B cell (primary cell): ENCODE results near the gene POLR3B. TPM values are rescaled to one million over a fixed set of nuclear protein-coding genes. Genes with fewer than 3 reads are reported as not detected.
A peak's percentile ranks its signal among the peaks of the same experiment; 100 is the strongest.

Experiments used
- ATAC-seq: fragments of 200-7000 bp; cut with Tn5 transposase; one replicate; pipeline ENCODE4 v1.10.0; 2021; ENCODE audit warnings: low read depth, mild to moderate bottlenecking, moderate number of reproducible peaks, moderate library complexity
- CTCF ChIA-PET: fragments of 350-600 bp; sonication (Branson Sonifier 250); formaldehyde crosslinking; loops from one replicate; lab custom pipeline; 2021; ENCODE audit warnings: antibody characterized with exemption, inconsistent platforms; lab: Charles Lee
- POLR2A ChIA-PET: fragments of 350-600 bp; sonication (Branson Sonifier 250); formaldehyde crosslinking; loops from one replicate; lab custom pipeline; 2021; ENCODE audit warnings: antibody characterized with exemption; lab: Charles Lee
- DNase-seq: peaks from one replicate; pipeline ENCODE4 v3.0.0; 2013
- H2AFZ ChIP-seq: 2 replicates; pipeline ENCODE4 v1.6.1; 2012; ENCODE audit warnings: mild to moderate bottlenecking, low read depth, low read length; ENCODE audit not compliant: insufficient read depth, poor library complexity, severe bottlenecking
- H3K27ac ChIP-seq, 2 donors: 1 replicate in 1 of 2; 2 replicates in 1 of 2; pipeline ENCODE4 v1.5.1; 2012 to 2013; ENCODE audit warnings: low read length in 2 of 2, mild to moderate bottlenecking in 2 of 2, moderate library complexity in 1 of 2
- H3K27me3 ChIP-seq, 4 experiments: fragments of 200-600 bp in 1 of 4; sonication (generic) in 1 of 4; replicated peaks in 1 of 4; 1 replicate in 2 of 4; 2 replicates in 2 of 4; pipeline versions ENCODE4 v1.6.1 to v1.7.0; 2013 to 2016; ENCODE audit warnings: low read length in 3 of 4, mild to moderate bottlenecking in 2 of 4, mixed read lengths in 1 of 4, moderate library complexity in 1 of 4; ENCODE audit not compliant: insufficient read depth in 4 of 4, control insufficient read depth in 3 of 4; ENCODE audit errors: control extremely low read depth in 1 of 4
- H3K36me3 ChIP-seq, 2 experiments: replicated peaks in 1 of 2; 1 replicate in 1 of 2; 2 replicates in 1 of 2; pipeline versions ENCODE4 v1.6.1 to v1.7.1; 2013; ENCODE audit warnings: low read length in 1 of 2; ENCODE audit not compliant: insufficient read depth in 2 of 2, control insufficient read depth in 1 of 2; ENCODE audit errors: control extremely low read depth in 1 of 2, extremely low read depth in 1 of 2
- H3K4me1 ChIP-seq, 2 donors: fragments of 200-600 bp in 1 of 2; sonication (generic) in 1 of 2; 1 replicate in 1 of 2; 2 replicates in 1 of 2; pipeline versions ENCODE4 v1.5.1 to v1.6.1; 2013 to 2017; ENCODE audit warnings: low read length in 2 of 2; ENCODE audit not compliant: control insufficient read depth in 2 of 2, insufficient read depth in 2 of 2
- H3K4me2 ChIP-seq: replicated peaks from 2 replicates; pipeline ENCODE3; 2012; ENCODE audit warnings: mild to moderate bottlenecking, low read depth, low read length; ENCODE audit not compliant: poor library complexity, severe bottlenecking
- H3K4me3 ChIP-seq, 5 experiments: fragments of 200-600 bp in 1 of 5; sonication (generic) in 1 of 5; 1 replicate in 3 of 5; 2 replicates in 2 of 5; pipeline versions ENCODE4 v1.5.1 to v1.7.0; 2011 to 2016; ENCODE audit warnings: low read length in 4 of 5, mild to moderate bottlenecking in 4 of 5, low read depth in 2 of 5, control low read depth in 1 of 5, moderate library complexity in 1 of 5; ENCODE audit not compliant: insufficient read depth in 1 of 5; ENCODE audit errors: control extremely low read depth in 1 of 5, extremely low read depth in 1 of 5
- H3K79me2 ChIP-seq: fragments of 200-600 bp; sonication (generic); one replicate; pipeline ENCODE4 v1.6.0; 2016; ENCODE audit warnings: low read length; ENCODE audit not compliant: control insufficient read depth, insufficient read depth
- H3K9ac ChIP-seq: fragments of 200-600 bp; sonication (generic); 2 replicates; pipeline ENCODE4 v1.6.1; 2017; ENCODE audit warnings: mild to moderate bottlenecking, low read length, moderate library complexity
- H3K9me3 ChIP-seq, 3 donors: one replicate each; pipeline versions ENCODE4 v1.6.1 to v1.7.1; 2013; ENCODE audit warnings: low read length in 2 of 3; ENCODE audit not compliant: control insufficient read depth in 2 of 3, insufficient read depth in 1 of 3; ENCODE audit errors: control extremely low read depth in 1 of 3
- H4K20me1 ChIP-seq: 2 replicates; pipeline ENCODE4 v1.6.0; 2012; ENCODE audit warnings: mild to moderate bottlenecking, low read length; ENCODE audit not compliant: insufficient read depth, control insufficient read depth, poor library complexity, severe bottlenecking
- H3K27ac Mint-ChIP-seq: one replicate; pipeline ENCODE4 v1.8.0; 2021; ENCODE audit warnings: mixed read lengths
- H3K27me3 Mint-ChIP-seq: one replicate; pipeline ENCODE4 v1.8.0; 2021; ENCODE audit warnings: mixed read lengths
- H3K4me1 Mint-ChIP-seq: one replicate; pipeline ENCODE4 v1.8.0; 2021; ENCODE audit warnings: mixed read lengths
- H3K4me3 Mint-ChIP-seq: one replicate; pipeline ENCODE4 v1.8.0; 2021; ENCODE audit warnings: mixed read lengths
- H3K9me3 Mint-ChIP-seq: one replicate; pipeline ENCODE4 v1.8.0; 2022; ENCODE audit warnings: mixed read lengths; ENCODE audit not compliant: insufficient read depth
- EZH2 ChIP-seq: IDR thresholded peaks from 2 replicates; pipeline ENCODE4 v1.6.1; 2012; ENCODE audit warnings: borderline replicate concordance, low read depth, mild to moderate bottlenecking, moderate library complexity, low read length; ENCODE audit not compliant: insufficient read depth, poor library complexity, severe bottlenecking
- WGBS: methylation state at CpG from one replicate; pipeline ENCODE4 v1.1.5; 2013; ENCODE audit warnings: missing lambda C conversion rate; ENCODE audit not compliant: insufficient coverage; 5-methylcytosine and 5-hydroxymethylcytosine counted together
- intact Hi-C: fragments of 100-400 bp; cut with micrococcal nuclease; formaldehyde crosslinking; loops from one replicate; pipeline ENCODE4 v1.10.0; 2022
- polyA plus RNA-seq: library from polyadenylated mRNA; depleted of rRNA; stranded (reverse); fragments of >200 nt; gene quantifications from 2 replicates; pipeline ENCODE4 v1.2.3, GENCODE V29; 2012
- total RNA-seq, 2 donors: library from RNA; stranded (reverse); fragments of 120-200 nt in 1 of 2; gene quantifications; 1 replicate in 1 of 2; 2 replicates in 1 of 2; pipeline versions ENCODE4 v1.2.3 to v1.2.4, GENCODE V29; 2013 to 2022
- TF ChIP-seq, protein P1 (sequence below): fragments of 200-600 bp; IDR thresholded peaks from one replicate; pipeline ENCODE4 v1.8.0; 2022; ENCODE audit warnings: antibody characterized with exemption, mild to moderate bottlenecking

Gene POLR3B
- total and polyA plus RNA-seq, 2 donors (not counting 1 experiment from before 2014, with no cell fraction given) = 1.3 to 9.7 TPM

DNA sequence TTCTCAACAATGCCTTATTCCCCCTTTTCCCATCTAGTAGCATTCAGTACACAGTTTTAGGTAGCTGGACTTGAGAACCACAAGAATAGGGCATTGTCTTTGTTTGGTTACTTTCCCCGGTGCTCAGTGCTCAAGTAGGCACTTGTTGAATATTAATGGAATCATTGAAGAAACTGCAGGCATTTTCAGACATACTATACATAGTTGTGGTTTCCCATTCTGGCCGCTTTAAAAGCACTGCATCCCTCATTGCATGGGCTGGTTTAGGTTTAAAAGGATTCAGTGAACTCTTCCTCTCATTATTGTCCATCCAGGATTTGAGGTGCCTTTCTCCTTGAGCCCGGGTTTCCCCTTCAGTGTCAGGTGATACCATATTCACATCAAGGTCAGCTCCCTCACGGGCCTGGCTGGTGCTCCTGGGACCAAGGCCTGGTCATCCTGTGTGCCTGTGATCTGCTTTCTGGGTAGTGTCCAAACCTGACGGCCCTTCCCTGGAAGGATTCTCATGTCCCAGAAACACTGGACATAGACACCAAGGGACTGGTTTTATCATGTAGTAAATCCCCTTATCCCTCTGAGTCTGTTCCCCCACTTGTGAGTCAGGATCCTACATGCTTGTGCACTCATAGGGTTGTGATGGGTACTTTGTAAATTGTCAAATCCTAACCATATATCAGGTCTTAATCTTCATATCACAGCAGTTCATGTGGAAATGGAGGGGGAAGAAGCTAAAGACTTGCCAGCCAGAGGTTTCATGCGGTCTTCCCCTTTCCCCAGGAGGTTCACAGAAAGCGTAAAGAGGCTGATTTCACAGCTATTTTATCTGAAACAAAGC lies 47.7 kb upstream of the POLR3B start:
- 66% methylated on average over 4 of the region's 7 CpGs for WGBS
- Histone ChIP-seq H3K36me3 (peaks cover 9 to 30% of the 10 kb centered on the region in 2 experiments), H3K27ac (no peak overlapping the region), H3K4me2 (no peak overlapping the region), H2AFZ (no peak overlapping the region), H3K27me3 (no peaks in the 10 kb centered on the region), H3K4me3 (no peak overlapping the region), H3K79me2 (peaks cover 39% of the 10 kb centered on the region), H3K9ac (no peak overlapping the region), H4K20me1 (peaks cover 79% of the 10 kb centered on the region), H3K4me1 (peaks cover 24 to 31% of the 10 kb centered on the region in 2 donors), H3K9me3 (no peaks in the 10 kb centered on the region)
- Mint-ChIP-seq H3K4me1 (peaks cover 62% of the 10 kb centered on the region), H3K27me3 (no peaks in the 10 kb centered on the region), H3K27ac (peak overlapping the region; percentile 34), H3K4me3 (no peak overlapping the region), H3K9me3 (no peaks in the 10 kb centered on the region)
- ATAC-seq (no peak), DNase-seq (no peak)
- ChIA-PET POLR2A (no interaction called here), CTCF (interaction anchor here (0.9 to 3.7 kb wide), 5 partner anchors 18 to 86 kb away, joined by 3 to 23 read pairs (median 5); no protein-coding TSS in a partner anchor)
- TF ChIP-seq, protein P1, sequence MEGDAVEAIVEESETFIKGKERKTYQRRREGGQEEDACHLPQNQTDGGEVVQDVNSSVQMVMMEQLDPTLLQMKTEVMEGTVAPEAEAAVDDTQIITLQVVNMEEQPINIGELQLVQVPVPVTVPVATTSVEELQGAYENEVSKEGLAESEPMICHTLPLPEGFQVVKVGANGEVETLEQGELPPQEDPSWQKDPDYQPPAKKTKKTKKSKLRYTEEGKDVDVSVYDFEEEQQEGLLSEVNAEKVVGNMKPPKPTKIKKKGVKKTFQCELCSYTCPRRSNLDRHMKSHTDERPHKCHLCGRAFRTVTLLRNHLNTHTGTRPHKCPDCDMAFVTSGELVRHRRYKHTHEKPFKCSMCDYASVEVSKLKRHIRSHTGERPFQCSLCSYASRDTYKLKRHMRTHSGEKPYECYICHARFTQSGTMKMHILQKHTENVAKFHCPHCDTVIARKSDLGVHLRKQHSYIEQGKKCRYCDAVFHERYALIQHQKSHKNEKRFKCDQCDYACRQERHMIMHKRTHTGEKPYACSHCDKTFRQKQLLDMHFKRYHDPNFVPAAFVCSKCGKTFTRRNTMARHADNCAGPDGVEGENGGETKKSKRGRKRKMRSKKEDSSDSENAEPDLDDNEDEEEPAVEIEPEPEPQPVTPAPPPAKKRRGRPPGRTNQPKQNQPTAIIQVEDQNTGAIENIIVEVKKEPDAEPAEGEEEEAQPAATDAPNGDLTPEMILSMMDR = no peak
- no peak for TF ChIP-seq EZH2
- intact Hi-C loops = no loop called here

DNA sequence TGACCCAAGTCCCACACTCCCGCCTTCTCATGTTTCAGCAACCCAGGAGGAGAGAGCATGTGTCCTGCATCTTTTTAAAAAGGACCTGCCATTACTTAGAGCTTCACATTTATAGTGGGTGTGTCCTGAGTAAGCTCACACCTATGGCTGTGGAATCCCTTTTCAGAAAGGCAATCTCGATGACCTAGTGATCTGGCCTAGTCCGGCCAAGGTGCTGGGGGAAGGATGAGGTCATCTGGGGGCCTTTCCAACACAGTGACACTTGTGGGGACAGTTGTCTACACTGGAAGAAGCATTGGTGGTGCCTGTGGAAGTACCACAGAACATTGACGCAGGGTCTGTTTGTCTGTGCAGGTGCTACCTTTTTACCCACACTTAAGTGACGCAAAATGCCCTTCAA lies 46.9 kb upstream of the POLR3B start:
- Histone ChIP-seq H3K9me3 (no peaks in the 10 kb centered on the region), H3K4me2 (no peak overlapping the region), H2AFZ (no peak overlapping the region), H3K27me3 (no peaks in the 10 kb centered on the region), H3K4me3 (no peak overlapping the region), H3K27ac (no peak overlapping the region), H4K20me1 (peaks cover 79% of the 10 kb centered on the region), H3K9ac (no peak overlapping the region), H3K36me3 (peaks cover 11 to 36% of the 10 kb centered on the region in 2 experiments), H3K79me2 (peaks cover 34% of the 10 kb centered on the region), H3K4me1 (peaks cover 16 to 24% of the 10 kb centered on the region in 2 donors)
- ATAC-seq (no peak), DNase-seq (no peak)
- TF ChIP-seq, protein P1 = no peak
- no peak for TF ChIP-seq EZH2
- ChIA-PET CTCF (interaction anchor here (0.9 to 3.7 kb wide), 4 partner anchors 17 to 87 kb away, joined by 4 to 23 read pairs (median 6); no protein-coding TSS in a partner anchor), POLR2A (no interaction called here)
- H3K9me3 Mint-ChIP-seq = no peaks in the 10 kb centered on the region
- WGBS = 98% methylated on average over 4 of the region's 5 CpGs
- peaks cover 54% of the 10 kb centered on the region for H3K4me1 Mint-ChIP-seq
- intact Hi-C loops = no loop called here
- H3K4me3 Mint-ChIP-seq = peak overlapping the region; percentile 37
- H3K27ac Mint-ChIP-seq = peak overlapping the region; percentile 34
- H3K27me3 Mint-ChIP-seq = no peaks in the 10 kb centered on the region
